Mucosa of descending colon (tissue), 3 donors: ENCODE data around the gene EFCC1. TPM values are rescaled to one million over a fixed set of nuclear protein-coding genes. Genes with fewer than 3 reads are reported as not detected.

Experiments used
- ATAC-seq: fragments of 200-7000 bp; cut with Tn5 transposase; one replicate; pipeline ENCODE4 v1.9.1; 2020; ENCODE audit warnings: mild to moderate bottlenecking, moderate library complexity
- DNase-seq, 3 donors: peaks; one replicate each; pipeline ENCODE4 v3.0.0-alpha.2; 2020
- H3K36me3 ChIP-seq: fragments of 200-600 bp; one replicate; pipeline ENCODE4 v1.8.0; 2021; ENCODE audit warnings: low read depth, mild to moderate bottlenecking
- H3K4me1 ChIP-seq: fragments of 200-600 bp; one replicate; pipeline ENCODE4 v1.8.0; 2021; ENCODE audit warnings: low read depth, mild to moderate bottlenecking
- H3K4me3 ChIP-seq: fragments of 200-600 bp; one replicate; pipeline ENCODE4 v1.8.0; 2021; ENCODE audit warnings: mild to moderate bottlenecking
- H3K9me3 ChIP-seq: fragments of 200-600 bp; one replicate; pipeline ENCODE4 v1.8.0; 2021; ENCODE audit warnings: mild to moderate bottlenecking
- CTCF ChIP-seq: fragments of 200-600 bp; IDR thresholded peaks from one replicate; pipeline ENCODE4 v1.8.0; 2022; ENCODE audit warnings: antibody characterized with exemption, mild to moderate bottlenecking
- intact Hi-C, 2 donors: fragments of 100-400 bp; cut with DNase I in 1 of 2; cut with micrococcal nuclease in 1 of 2; formaldehyde crosslinking; loops; one replicate each; pipeline versions ENCODE4 v1.11.0 to v1.11.1; 2022; cut with DNase I, micrococcal nuclease
- total RNA-seq, 3 donors: library from RNA; stranded (reverse); fragmentation: NEBNext Ultra II Directional in 2 of 3; extraction: Animal tissue kit (Norgen Biotek cat#: 25700) in 2 of 3; gene quantifications; one replicate each; pipeline versions ENCODE4 v1.2.1 to v1.2.4, GENCODE V29; 2021 to 2023
- donor health status: DM: no; HTN: no; CAD: no; lungs with moderate emphysema.
- donor health status: DM: no; HTN: no; CAD: no.
- donor health status: DM: no; HTN: yes; CAD: no.

Gene EFCC1
- total RNA-seq, 3 donors from 2014 or later = 1.8 to 12.0 (median 3.6) TPM

- no peak overlapping the region for H3K4me3 ChIP-seq
- intact Hi-C loops = no loop called here
- no peak for TF ChIP-seq CTCF
- ATAC-seq (peak; percentile 21), DNase-seq (peak in 1 of 3 donors; percentile 9)
- H3K36me3 ChIP-seq = no peaks in the 10 kb centered on the region
- peaks cover 7% of the 10 kb centered on the region for H3K4me1 ChIP-seq
- no peaks in the 10 kb centered on the region for H3K9me3 ChIP-seq
These were observed 22.8 kb downstream of the EFCC1 start for GRCh38 chr3:129023909-129024308.

- H3K36me3 ChIP-seq = no peaks in the 10 kb centered on the region
- no peak for ATAC-seq
- intact Hi-C loops = no loop called here
- H3K4me1 ChIP-seq = peaks cover 7% of the 10 kb centered on the region
- no peaks in the 10 kb centered on the region for H3K9me3 ChIP-seq
- no peak for TF ChIP-seq CTCF
- no peak overlapping the region for H3K4me3 ChIP-seq
- peak in 2 of 3 donors; percentile 24 to 40 for DNase-seq
These were observed 24.0 kb downstream of the EFCC1 start for GRCh38 chr3:129025108-129025507.

GRCh38 chr3:129025691-129026435, 24.8 kb downstream of the EFCC1 start:
- intact Hi-C loops = no loop called here
- Histone ChIP-seq H3K36me3 (no peaks in the 10 kb centered on the region), H3K4me1 (peaks cover 7% of the 10 kb centered on the region), H3K4me3 (no peak overlapping the region), H3K9me3 (no peaks in the 10 kb centered on the region)
- DNase-seq = peak in 2 of 3 donors; percentile 54 to 59
- TF ChIP-seq CTCF = no peak
- no peak for ATAC-seq

- ATAC-seq (peak; percentile 98), DNase-seq (peak; percentile 92 to 96 (median 94))
- Histone ChIP-seq H3K4me1 (peaks cover 7% of the 10 kb centered on the region), H3K4me3 (no peak overlapping the region), H3K36me3 (no peaks in the 10 kb centered on the region), H3K9me3 (no peaks in the 10 kb centered on the region)
- intact Hi-C loops = no loop called here
- peak; percentile 79 for TF ChIP-seq CTCF
These were observed 25.8 kb downstream of the EFCC1 start for GRCh38 chr3:129026728-129027543.

GRCh38 chr3:129027544-129027880, 26.4 kb downstream of the EFCC1 start:
- DNase-seq (no peak), ATAC-seq (no peak)
- no peaks in the 10 kb centered on the region for H3K9me3 ChIP-seq
- intact Hi-C loops = no loop called here
- H3K36me3 ChIP-seq = no peaks in the 10 kb centered on the region
- H3K4me3 ChIP-seq = no peak overlapping the region
- TF ChIP-seq CTCF = no peak
- peaks cover 7% of the 10 kb centered on the region for H3K4me1 ChIP-seq
